ENCODE data around the gene STK11. TPM values are rescaled to one million over a fixed set of nuclear protein-coding genes. Genes with fewer than 3 reads are reported as not detected.
A peak's percentile ranks its signal among the peaks of the same experiment; 100 is the strongest.

Gene STK11
- total RNA-seq, 1 experiment from 2014 or later = 56.7 TPM

- POLR2A ChIA-PET = no interaction called here
- H3K36me3 Mint-ChIP-seq (ENCODE audit: insufficient read depth, unreplicated experiment) = peaks cover 24% of the 10 kb centered on the region
- CTCF ChIA-PET = interaction anchor here (0.9 to 1.0 kb wide), 2 partner anchors 19 to 124 kb away, joined by 3 read pairs; partner anchors contain the start of gene ATP5F1D
- Histone ChIP-seq H3K36me3 (ENCODE audit: control insufficient read depth, insufficient read depth, low read length) (peaks cover 2% of the 10 kb centered on the region), H3K27me3 (replicated peaks; ENCODE audit: control insufficient read depth, insufficient read depth, low read length) (no peaks in the 10 kb centered on the region), H3K4me3 (ENCODE audit: low read depth, low read length) (no peak overlapping the region), H3K9me3 (no peaks in the 10 kb centered on the region), H3K4me1 (no peaks in the 10 kb centered on the region)
- H3K4me1 Mint-ChIP-seq (ENCODE audit: low read depth, unreplicated experiment) = no peaks in the 10 kb centered on the region
- no peaks in the 10 kb centered on the region for H3K27me3 Mint-ChIP-seq (ENCODE audit: insufficient read depth, unreplicated experiment)
- no peaks in the 10 kb centered on the region for H3K9me3 Mint-ChIP-seq (ENCODE audit: unreplicated experiment)
- H3K27ac Mint-ChIP-seq (ENCODE audit: unreplicated experiment) = no peak overlapping the region
- no TSS peak for BruUV-seq (replicated peaks)
- no peak for DNase-seq
- intact Hi-C loops (cut with micrococcal nuclease; ENCODE audit: unreplicated experiment) = no loop called here
- peak in 1 of 2 experiments; percentile 14 for TF ChIP-seq CTCF (IDR thresholded peaks at IDR 0.05; ENCODE audit: insufficient read depth in 1 of 2, low read depth in 1 of 2, low read length in 1 of 2, severe bottlenecking in 1 of 2, unreplicated experiment in 1 of 2)
- no peak overlapping the region for H3K4me3 Mint-ChIP-seq (ENCODE audit: unreplicated experiment)
Observed at GRCh38 chr19:1222394-1222793, 16.8 kb downstream of the STK11 start.

- Mint-ChIP-seq H3K4me3 (ENCODE audit: unreplicated experiment) (no peak overlapping the region), H3K4me1 (ENCODE audit: low read depth, unreplicated experiment) (no peaks in the 10 kb centered on the region), H3K27me3 (ENCODE audit: insufficient read depth, unreplicated experiment) (no peaks in the 10 kb centered on the region), H3K36me3 (ENCODE audit: insufficient read depth, unreplicated experiment) (peaks cover 20% of the 10 kb centered on the region), H3K9me3 (ENCODE audit: unreplicated experiment) (no peaks in the 10 kb centered on the region), H3K27ac (ENCODE audit: unreplicated experiment) (no peak overlapping the region)
- intact Hi-C loops (cut with micrococcal nuclease; ENCODE audit: unreplicated experiment) = no loop called here
- Histone ChIP-seq H3K4me1 (no peaks in the 10 kb centered on the region), H3K27me3 (replicated peaks; ENCODE audit: control insufficient read depth, insufficient read depth, low read length) (no peaks in the 10 kb centered on the region), H3K4me3 (ENCODE audit: low read depth, low read length) (no peak overlapping the region), H3K36me3 (ENCODE audit: control insufficient read depth, insufficient read depth, low read length) (peaks cover 2% of the 10 kb centered on the region), H3K9me3 (no peaks in the 10 kb centered on the region)
- CTCF ChIA-PET = interaction anchor here (0.9 to 1.0 kb wide), 2 partner anchors 18 to 125 kb away, joined by 3 read pairs; partner anchors contain the start of gene ATP5F1D
- no TSS peak for BruUV-seq (replicated peaks)
- POLR2A ChIA-PET = no interaction called here
- peak; percentile 31 to 71 for TF ChIP-seq CTCF (IDR thresholded peaks at IDR 0.05; ENCODE audit: insufficient read depth in 1 of 2, low read depth in 1 of 2, low read length in 1 of 2, severe bottlenecking in 1 of 2, unreplicated experiment in 1 of 2)
- peak in 1 of 2 experiments; percentile 73 for DNase-seq
Observed at GRCh38 chr19:1223018-1223855, 17.7 kb downstream of the STK11 start.

GRCh38 chr19:1224047-1224825, 18.7 kb downstream of the STK11 start:
- Mint-ChIP-seq H3K36me3 (ENCODE audit: insufficient read depth, unreplicated experiment) (peaks cover 19% of the 10 kb centered on the region), H3K27ac (ENCODE audit: unreplicated experiment) (no peak overlapping the region)
- no peak for TF ChIP-seq CTCF (IDR thresholded peaks at IDR 0.05; ENCODE audit: insufficient read depth in 1 of 2, low read depth in 1 of 2, low read length in 1 of 2, severe bottlenecking in 1 of 2, unreplicated experiment in 1 of 2)

More at GRCh38 chr19:1224047-1224825, 18.7 kb downstream of the STK11 start:
- no TSS peak for BruUV-seq (replicated peaks)
- intact Hi-C loops (cut with micrococcal nuclease; ENCODE audit: unreplicated experiment) = no loop called here
- no peaks in the 10 kb centered on the region for H3K4me1 Mint-ChIP-seq (ENCODE audit: low read depth, unreplicated experiment)
- H3K4me3 ChIP-seq (ENCODE audit: low read depth, low read length) = no peak overlapping the region
- DNase-seq = no peak
- H3K36me3 ChIP-seq (ENCODE audit: control insufficient read depth, insufficient read depth, low read length) = peaks cover 2% of the 10 kb centered on the region
- H3K27me3 ChIP-seq (replicated peaks; ENCODE audit: control insufficient read depth, insufficient read depth, low read length) = no peaks in the 10 kb centered on the region
- H3K4me3 Mint-ChIP-seq (ENCODE audit: unreplicated experiment) = no peak overlapping the region
- H3K27me3 Mint-ChIP-seq (ENCODE audit: insufficient read depth, unreplicated experiment) = no peaks in the 10 kb centered on the region
- H3K4me1 ChIP-seq = no peaks in the 10 kb centered on the region
- ChIA-PET POLR2A (interaction anchor here (0.6 kb wide), 1 partner anchor 10 kb away, joined by 5 read pairs; no protein-coding TSS in a partner anchor), CTCF (no interaction called here)
- H3K9me3 ChIP-seq = no peaks in the 10 kb centered on the region
- no peaks in the 10 kb centered on the region for H3K9me3 Mint-ChIP-seq (ENCODE audit: unreplicated experiment)
